ENCODE data around the gene N4BP2L2. TPM values are rescaled to one million over a fixed set of nuclear protein-coding genes. Genes with fewer than 3 reads are reported as not detected.

N4BP2L2 gene
- total and polyA plus RNA-seq, 2 of the 8 experiments (the other 6 are each of a cell fraction or from before 2014, with no cell fraction given) = 14.6 to 67.6 TPM

GRCh38 chr13:32538621-32539246 is at the start of gene N4BP2L2 (continued):
- TF ChIP-seq SUZ12 (IDR thresholded peaks at IDR 0.05; ENCODE audit: low read length) (no peak), SP1 (IDR thresholded peaks at IDR 0.05; ENCODE audit: low read depth, low read length) (no peak), RAD21 (IDR thresholded peaks at IDR 0.05 in 1 of 2, conservative IDR thresholded peaks at IDR 0.05 in 1 of 2; ENCODE audit: low read depth in 2 of 2, low read length in 2 of 2) (peak; percentile 3 to 17; a peak in 2 of 4 replicates)
